Gastrocnemius medialis (tissue), 4 donors: Measurements from ENCODE around the gene SLFN5.

Experiments
- CTCF ChIP-seq, 5 experiments: fragments of 450-650 bp in 3 of 5; fragments of 200-600 bp in 2 of 5; sonication (generic) in 2 of 5; IDR thresholded peaks in 4 of 5; conservative IDR thresholded peaks in 1 of 5; 1 replicate in 4 of 5; 2 replicates in 1 of 5; pipeline ENCODE4 v1.5.1; 2016 to 2019; ENCODE audit warnings: antibody characterized with exemption in 5 of 5, mild to moderate bottlenecking in 3 of 5, moderate library complexity in 3 of 5
- POLR2A ChIP-seq, 2 donors: fragments of 450-650 bp; IDR thresholded peaks; one replicate each; pipeline ENCODE4 v1.6.1; 2017; ENCODE audit warnings: antibody characterized with exemption in 2 of 2, mild to moderate bottlenecking in 2 of 2, moderate library complexity in 2 of 2

GRCh38 chr17:35244341-35245195 lies 1.7 kb downstream of the SLFN5 start:
- TF ChIP-seq CTCF (IDR thresholded peaks at IDR 0.05 in 4 of 5, conservative IDR thresholded peaks at IDR 0.05 in 1 of 5) = no peak
- TF ChIP-seq POLR2A (IDR thresholded peaks at IDR 0.05) = peak in 1 of 2 donors; percentile 19
